HAP-1 (cell line): ENCODE results near the gene MEGF10.
"Not testable (repeated sequence)": the region's sequence is repeated elsewhere in the genome, so short reads cannot be mapped to it uniquely, and the experiment has no call there.

ENCODE experiments used
- DNase-seq, 2 experiments: peaks; one replicate each; pipeline ENCODE4 v3.0.0-alpha.2; 2016 to 2020; ENCODE audit warnings: low spot score in 2 of 2
- H3K27me3 ChIP-seq: fragments of 250-450 bp; sonication (Bioruptor Pico); 2 replicates; pipeline ENCODE4 v1.5.1; 2020; ENCODE audit warnings: low read depth, mild to moderate bottlenecking, moderate library complexity
- H3K36me3 ChIP-seq: fragments of 250-450 bp; sonication (Bioruptor Pico); replicated peaks from 2 replicates; pipeline ENCODE4 v1.5.1; 2020; ENCODE audit warnings: mild to moderate bottlenecking
- H3K4me1 ChIP-seq: fragments of 250-450 bp; sonication (Bioruptor Pico); 2 replicates; pipeline ENCODE4 v1.5.1; 2020; ENCODE audit warnings: mild to moderate bottlenecking
- H3K4me3 ChIP-seq: fragments of 250-450 bp; sonication (Bioruptor Pico); 2 replicates; pipeline ENCODE4 v1.5.1; 2020; ENCODE audit warnings: mild to moderate bottlenecking, moderate library complexity
- H3K9me3 ChIP-seq: fragments of 250-450 bp; sonication (Bioruptor Pico); 2 replicates; pipeline ENCODE4 v1.5.1; 2020; ENCODE audit warnings: mild to moderate bottlenecking, moderate library complexity
- in situ Hi-C: fragments of 300-500 bp; cut with MboI; formaldehyde crosslinking; loops from 3 replicates; pipeline ENCODE4 v1.14.3; 2020; ENCODE audit warnings: low sequenced_read_pairs, inconsistent platforms, mixed read lengths

Gene MEGF10

DNA sequence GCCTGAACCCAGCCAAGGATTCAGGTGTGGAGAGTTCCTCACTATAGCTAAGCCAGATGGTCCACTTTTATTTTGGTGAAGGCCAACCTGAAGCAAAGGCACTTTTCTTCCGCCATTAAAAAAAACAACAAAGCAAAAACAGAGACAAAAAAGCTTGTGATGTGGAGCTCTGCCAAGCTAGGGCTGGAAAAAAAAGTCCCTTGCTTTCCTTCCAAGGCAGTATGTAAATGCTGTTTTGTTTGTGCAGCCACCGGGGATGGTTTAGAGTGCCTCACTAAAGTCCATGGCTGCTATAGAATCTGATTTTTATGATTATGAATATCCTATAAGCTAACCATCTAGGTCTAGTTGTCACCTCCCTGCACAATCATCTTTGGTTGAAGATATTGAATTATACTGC, 14.9 kb downstream of the MEGF10 start:
- DNase-seq, result no peak
- H3K27me3 ChIP-seq, result no peaks in the 10 kb centered on the region
- H3K36me3 ChIP-seq, result no peaks in the 10 kb centered on the region
- H3K9me3 ChIP-seq, result no peaks in the 10 kb centered on the region
- in situ Hi-C loops, result no loop called here
- H3K4me1 ChIP-seq, result no peaks in the 10 kb centered on the region
- no peak overlapping the region for H3K4me3 ChIP-seq

DNA sequence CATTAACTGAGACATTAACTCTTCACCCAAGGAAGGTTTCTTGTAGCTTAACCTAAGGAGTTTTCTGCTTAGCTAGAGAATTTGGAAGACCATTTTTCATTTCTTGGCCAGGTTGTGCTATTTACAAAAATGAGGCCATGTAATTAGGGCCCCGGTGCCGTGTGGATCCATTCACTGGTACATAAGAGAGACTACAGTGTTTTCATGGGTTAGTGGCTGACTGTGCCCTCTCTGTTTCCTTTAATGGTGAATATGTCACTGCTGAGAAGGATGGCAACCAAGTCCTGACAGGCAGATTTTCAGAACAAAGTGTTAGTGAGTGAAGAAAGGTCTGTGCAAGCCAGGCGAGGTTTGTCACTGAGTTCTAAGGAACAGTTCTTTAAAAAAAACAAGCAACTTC, 15.4 kb downstream of the MEGF10 start:
- no peak for DNase-seq
- H3K27me3 ChIP-seq, result no peaks in the 10 kb centered on the region
- H3K4me3 ChIP-seq, result no peak overlapping the region
- in situ Hi-C loops, result no loop called here
- no peaks in the 10 kb centered on the region for H3K36me3 ChIP-seq
- H3K4me1 ChIP-seq, result no peaks in the 10 kb centered on the region
- H3K9me3 ChIP-seq, result no peaks in the 10 kb centered on the region

DNA sequence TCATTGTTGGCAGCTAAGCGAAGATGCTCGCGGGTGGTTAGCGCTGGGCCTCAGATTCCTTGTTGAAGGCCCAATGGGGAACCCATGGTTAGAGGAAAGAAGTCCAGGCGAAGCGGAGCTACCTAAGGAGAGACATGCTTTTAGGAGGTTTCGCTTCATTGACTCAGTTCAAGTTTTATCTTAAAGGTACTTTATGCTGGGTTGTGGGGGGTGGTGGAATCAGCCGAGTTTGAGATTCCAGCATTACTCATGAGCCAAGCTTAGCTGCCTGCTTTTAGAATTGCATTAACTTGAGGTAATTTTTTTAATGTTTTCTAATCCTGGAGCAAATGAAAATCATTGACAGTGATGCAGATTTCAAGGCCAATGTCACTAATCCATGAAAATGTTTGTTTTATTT, 16.1 kb downstream of the MEGF10 start:
- in situ Hi-C loops, result no loop called here
- H3K9me3 ChIP-seq, result no peaks in the 10 kb centered on the region

DNA sequence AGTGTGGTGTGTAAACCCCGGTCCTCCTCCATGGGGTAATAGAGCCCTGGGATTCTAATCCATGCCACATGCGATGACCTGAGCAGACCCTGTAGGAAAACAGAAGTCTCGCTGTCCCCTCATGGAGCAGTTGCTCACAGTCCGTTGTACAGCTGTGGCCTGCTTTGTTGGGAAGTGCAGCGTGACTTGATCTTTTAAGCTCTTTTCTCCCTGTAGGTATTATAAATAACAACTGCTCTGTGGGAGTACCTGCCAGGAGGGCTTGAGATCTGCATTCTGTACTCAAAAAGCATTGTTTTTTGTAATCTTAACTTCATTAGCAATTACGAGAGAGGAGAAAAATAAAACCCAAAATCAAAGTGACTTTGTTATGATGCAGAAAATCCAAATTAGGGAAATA, 17.3 kb downstream of the MEGF10 start:
- Histone ChIP-seq H3K4me1 (no peaks in the 10 kb centered on the region), H3K36me3 (no peaks in the 10 kb centered on the region), H3K27me3 (peaks cover 5% of the 10 kb centered on the region; the same call in 1 of the 2 replicates), H3K4me3 (no peak overlapping the region), H3K9me3 (no peaks in the 10 kb centered on the region)
- no peak for DNase-seq
- in situ Hi-C loops, result no loop called here

More for the DNA sequence above, 16.1 kb downstream of the MEGF10 start:
- H3K27me3 ChIP-seq, result peaks cover 2% of the 10 kb centered on the region; the same call in 1 of the 2 replicates
- H3K4me1 ChIP-seq, result no peaks in the 10 kb centered on the region
- no peak overlapping the region for H3K4me3 ChIP-seq
- no peak for DNase-seq
- H3K36me3 ChIP-seq, result no peaks in the 10 kb centered on the region

DNA sequence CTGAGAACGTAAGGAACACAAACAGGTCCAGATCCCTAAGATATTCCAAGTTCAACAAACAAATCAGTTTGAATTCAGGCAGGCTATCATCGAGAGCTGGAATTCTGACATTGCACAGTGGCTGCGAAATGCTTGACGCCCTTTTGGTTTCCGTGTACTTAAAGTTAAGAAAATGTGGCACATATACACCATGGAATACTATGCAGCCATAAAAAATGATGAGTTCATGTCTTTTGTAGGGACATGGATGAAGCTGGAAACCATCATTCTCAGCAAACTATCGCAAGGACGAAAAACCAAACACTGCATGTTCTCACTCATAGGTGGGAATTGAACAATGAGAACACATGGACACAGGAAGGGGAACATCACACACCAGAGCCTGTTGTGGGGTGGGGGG, 17.7 kb downstream of the MEGF10 start:
- H3K27me3 ChIP-seq, DNase-seq, in situ Hi-C loops, H3K36me3 ChIP-seq, H3K9me3 ChIP-seq, H3K4me3 ChIP-seq, H3K4me1 ChIP-seq: not testable (repeated sequence)

DNA sequence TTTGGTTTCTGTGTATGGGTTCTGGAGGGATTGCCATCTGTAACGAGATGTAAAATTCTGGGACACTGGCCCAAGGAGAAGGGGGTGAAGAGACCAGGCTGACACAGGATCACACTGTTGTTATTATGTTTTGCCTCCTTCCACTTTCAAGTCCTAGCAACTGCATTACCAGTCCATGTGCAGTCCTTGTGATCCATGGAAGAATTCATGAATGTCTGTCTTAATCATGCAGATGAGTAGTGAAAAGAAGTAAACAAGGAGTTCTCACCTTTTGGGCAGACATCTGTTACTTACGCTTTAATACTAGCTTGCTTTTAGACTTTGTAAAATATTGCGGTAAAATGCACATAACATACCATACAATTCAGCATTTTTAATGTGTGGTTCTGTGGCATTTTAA, 18.3 kb downstream of the MEGF10 start:
- no peak overlapping the region for H3K4me3 ChIP-seq
- no peak for DNase-seq
- in situ Hi-C loops, result no loop called here

DNA sequence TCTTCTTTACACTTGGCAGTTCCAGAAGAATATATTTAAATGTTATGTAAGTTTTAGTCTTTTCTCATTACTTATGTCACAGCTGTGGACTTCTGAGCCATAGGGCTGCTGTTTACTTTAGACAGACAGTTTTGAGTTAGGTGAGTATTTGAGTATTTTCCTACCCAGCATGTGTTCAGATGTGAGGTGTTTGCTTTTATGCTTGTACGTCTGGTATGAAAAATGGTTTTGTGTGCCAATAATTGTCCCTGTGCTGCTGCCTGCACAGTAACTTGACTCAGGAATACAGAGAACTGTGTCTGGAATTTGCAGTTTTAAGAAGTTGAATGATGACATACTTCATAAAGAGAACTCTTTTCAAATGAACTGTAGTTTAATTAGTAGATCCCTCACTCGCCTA, 20.8 kb downstream of the MEGF10 start:
- Histone ChIP-seq H3K9me3 (no peaks in the 10 kb centered on the region), H3K36me3 (no peaks in the 10 kb centered on the region), H3K4me1 (no peaks in the 10 kb centered on the region), H3K4me3 (no peak overlapping the region), H3K27me3 (peaks cover 14% of the 10 kb centered on the region; the same call in 1 of the 2 replicates)
- in situ Hi-C loops, result loop anchor here (10.0 kb wide), 1 partner anchor 657 kb away; no protein-coding TSS in a partner anchor
- no peak for DNase-seq

More for the DNA sequence above, 18.3 kb downstream of the MEGF10 start:
- H3K9me3 ChIP-seq, result no peaks in the 10 kb centered on the region
- H3K36me3 ChIP-seq, result no peaks in the 10 kb centered on the region
- H3K4me1 ChIP-seq, result no peaks in the 10 kb centered on the region
- H3K27me3 ChIP-seq, result peaks cover 7% of the 10 kb centered on the region; the same call in 1 of the 2 replicates

DNA sequence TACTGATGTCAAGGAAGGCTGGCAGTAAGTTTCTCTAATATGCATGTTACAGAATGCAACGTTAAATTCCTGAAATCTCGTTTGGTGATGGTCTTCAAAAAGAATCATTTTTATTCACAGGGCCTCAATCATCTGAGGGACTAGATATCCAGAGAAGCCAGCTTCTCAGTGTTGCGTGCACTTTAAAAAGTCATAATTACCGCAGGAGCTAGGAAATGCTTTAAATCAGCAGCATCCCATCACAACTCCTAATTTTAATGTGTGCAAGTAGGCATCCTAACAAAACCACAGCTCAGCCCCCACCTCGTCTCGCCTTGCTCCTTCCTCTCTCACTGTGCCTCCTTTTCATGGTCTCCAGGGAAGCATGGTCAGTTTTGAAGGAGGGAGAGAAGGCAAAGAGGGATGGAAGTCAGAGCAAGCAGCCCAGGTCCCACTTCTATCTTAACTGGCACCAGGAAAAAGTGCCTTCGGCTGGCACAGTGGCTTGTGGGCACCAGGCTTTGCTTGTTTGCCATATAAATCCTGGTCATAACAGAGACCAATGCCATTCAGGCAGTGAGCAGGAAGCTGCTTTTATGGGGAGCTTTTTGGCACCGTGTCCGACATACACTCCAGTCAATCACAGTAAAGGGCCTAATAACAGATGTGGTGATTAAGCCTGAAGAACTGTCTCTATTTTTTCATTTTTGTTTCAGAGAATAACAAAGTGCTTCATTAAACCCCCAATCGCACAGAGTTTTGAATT, 21.4 kb downstream of the MEGF10 start:
- Histone ChIP-seq H3K27me3 (peaks cover 14% of the 10 kb centered on the region; the same call in 1 of the 2 replicates), H3K36me3 (no peaks in the 10 kb centered on the region), H3K4me1 (no peaks in the 10 kb centered on the region), H3K4me3 (no peak overlapping the region), H3K9me3 (no peaks in the 10 kb centered on the region)
- DNase-seq, result no peak
- in situ Hi-C loops, result loop anchor here (10.0 kb wide), 1 partner anchor 657 kb away; no protein-coding TSS in a partner anchor

DNA sequence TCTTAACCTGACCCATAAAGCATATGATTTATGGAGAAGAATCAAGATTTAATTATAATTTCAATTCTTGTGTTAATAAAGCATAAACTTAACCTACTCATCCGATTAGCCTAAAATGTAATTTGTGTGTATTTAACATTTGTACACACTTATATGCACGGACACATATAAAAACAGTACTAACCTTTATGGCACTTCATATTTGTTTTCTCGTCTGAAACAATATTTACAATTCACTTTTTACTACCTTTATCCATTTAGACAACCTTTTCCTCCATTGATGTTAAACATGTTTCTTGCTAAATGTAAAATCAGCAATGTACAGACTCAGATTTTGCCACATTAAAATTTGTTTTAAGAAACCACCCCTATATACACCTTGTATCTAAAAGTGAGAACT, 22.8 kb downstream of the MEGF10 start:
- no peaks in the 10 kb centered on the region; the same call in 1 of the 2 replicates for H3K9me3 ChIP-seq
- H3K36me3 ChIP-seq, result no peaks in the 10 kb centered on the region
- in situ Hi-C loops, result loop anchor here (10.0 kb wide), 1 partner anchor 659 kb away; no protein-coding TSS in a partner anchor
- H3K27me3 ChIP-seq, result peaks cover 14% of the 10 kb centered on the region; the same call in 1 of the 2 replicates
- H3K4me3 ChIP-seq, result no peak overlapping the region
- no peaks in the 10 kb centered on the region for H3K4me1 ChIP-seq
- DNase-seq, result no peak

DNA sequence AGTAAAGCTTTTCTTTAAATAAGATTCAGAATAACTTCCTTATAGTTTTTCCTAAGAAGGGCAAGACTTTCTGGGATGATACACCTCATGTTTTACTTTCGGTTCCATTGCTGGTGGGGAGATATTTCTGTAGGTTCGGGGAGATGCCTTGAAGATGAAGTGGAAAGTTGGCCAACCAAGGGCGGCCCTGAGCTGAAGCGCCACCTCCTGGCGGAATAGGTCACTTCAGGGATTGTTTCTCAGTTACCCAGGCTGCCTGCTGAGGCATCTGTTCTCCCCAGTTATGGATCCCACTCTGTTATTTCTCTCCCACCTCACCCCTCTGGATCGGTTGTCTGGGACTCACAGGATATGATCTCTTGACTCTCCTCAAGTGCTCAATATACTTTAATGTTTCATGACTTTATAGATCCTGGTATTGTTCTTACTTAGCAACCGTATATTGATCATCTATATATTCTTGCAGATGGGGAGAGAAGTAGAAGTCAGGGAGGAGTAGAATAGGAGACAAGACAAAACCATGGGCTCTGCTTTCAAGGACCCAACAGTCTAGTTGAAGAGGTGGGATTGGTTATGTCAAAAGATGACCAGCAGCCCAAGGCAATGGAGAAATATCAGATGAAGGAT, 23.4 kb downstream of the MEGF10 start:
- in situ Hi-C loops, result loop anchor here (10.0 kb wide), 1 partner anchor 659 kb away; no protein-coding TSS in a partner anchor
- no peak overlapping the region for H3K4me3 ChIP-seq
- peak; percentile 20 to 77 for DNase-seq
- H3K27me3 ChIP-seq, result peaks cover 14% of the 10 kb centered on the region; the same call in 1 of the 2 replicates
- no peaks in the 10 kb centered on the region for H3K4me1 ChIP-seq
- no peaks in the 10 kb centered on the region for H3K36me3 ChIP-seq
- H3K9me3 ChIP-seq, result no peaks in the 10 kb centered on the region; the same call in 1 of the 2 replicates

DNA sequence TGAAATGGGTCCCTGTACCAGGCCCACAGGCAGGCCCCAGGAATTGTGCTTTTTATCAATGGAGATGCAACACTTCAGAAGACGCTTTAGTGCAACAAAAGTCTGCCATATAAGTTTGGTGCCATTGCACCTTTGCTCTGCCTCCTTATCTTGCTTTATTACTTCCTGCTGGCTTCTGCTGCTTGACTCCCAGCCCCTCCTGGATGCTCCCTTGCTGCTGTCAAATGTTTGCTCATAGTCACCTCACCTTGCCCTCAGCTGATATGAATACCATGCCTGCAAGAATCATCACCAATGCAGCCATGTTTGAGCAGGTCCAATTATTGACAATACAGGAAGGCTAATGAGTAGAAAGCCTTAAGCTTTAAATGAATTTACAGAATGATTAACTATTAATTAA, 25.4 kb downstream of the MEGF10 start:
- no peaks in the 10 kb centered on the region for H3K36me3 ChIP-seq
- H3K4me1 ChIP-seq, result no peaks in the 10 kb centered on the region
- H3K4me3 ChIP-seq, result no peak overlapping the region
- no peak for DNase-seq
- H3K27me3 ChIP-seq, result peaks cover 14% of the 10 kb centered on the region; the same call in 1 of the 2 replicates
- H3K9me3 ChIP-seq, result no peaks in the 10 kb centered on the region; the same call in 1 of the 2 replicates
- in situ Hi-C loops, result loop anchor here (10.0 kb wide), 1 partner anchor 661 kb away; no protein-coding TSS in a partner anchor

DNA sequence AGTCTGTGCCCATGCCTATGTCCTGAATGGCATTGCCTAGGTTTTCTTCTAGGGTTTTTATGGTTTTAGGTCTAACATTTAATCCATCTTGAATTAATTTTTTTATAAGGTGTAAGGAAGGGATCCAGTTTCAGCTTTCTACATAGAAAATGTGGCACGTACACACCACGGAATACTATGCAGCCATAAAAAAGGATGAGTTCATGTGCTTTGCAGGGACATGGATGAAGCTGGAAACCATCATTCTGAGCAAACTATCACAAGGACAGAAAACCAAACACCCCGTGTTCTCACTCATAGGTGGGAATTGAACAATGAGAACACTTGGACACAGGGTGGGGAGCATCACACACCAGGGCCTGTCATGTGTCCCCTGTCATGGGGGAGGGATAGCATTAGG, 26.8 kb downstream of the MEGF10 start:
- not testable (repeated sequence) for H3K27me3 ChIP-seq, H3K4me1 ChIP-seq, H3K36me3 ChIP-seq, H3K4me3 ChIP-seq, DNase-seq, H3K9me3 ChIP-seq
- in situ Hi-C loops, result loop anchor here (10.0 kb wide), 1 partner anchor 663 kb away; no protein-coding TSS in a partner anchor

DNA sequence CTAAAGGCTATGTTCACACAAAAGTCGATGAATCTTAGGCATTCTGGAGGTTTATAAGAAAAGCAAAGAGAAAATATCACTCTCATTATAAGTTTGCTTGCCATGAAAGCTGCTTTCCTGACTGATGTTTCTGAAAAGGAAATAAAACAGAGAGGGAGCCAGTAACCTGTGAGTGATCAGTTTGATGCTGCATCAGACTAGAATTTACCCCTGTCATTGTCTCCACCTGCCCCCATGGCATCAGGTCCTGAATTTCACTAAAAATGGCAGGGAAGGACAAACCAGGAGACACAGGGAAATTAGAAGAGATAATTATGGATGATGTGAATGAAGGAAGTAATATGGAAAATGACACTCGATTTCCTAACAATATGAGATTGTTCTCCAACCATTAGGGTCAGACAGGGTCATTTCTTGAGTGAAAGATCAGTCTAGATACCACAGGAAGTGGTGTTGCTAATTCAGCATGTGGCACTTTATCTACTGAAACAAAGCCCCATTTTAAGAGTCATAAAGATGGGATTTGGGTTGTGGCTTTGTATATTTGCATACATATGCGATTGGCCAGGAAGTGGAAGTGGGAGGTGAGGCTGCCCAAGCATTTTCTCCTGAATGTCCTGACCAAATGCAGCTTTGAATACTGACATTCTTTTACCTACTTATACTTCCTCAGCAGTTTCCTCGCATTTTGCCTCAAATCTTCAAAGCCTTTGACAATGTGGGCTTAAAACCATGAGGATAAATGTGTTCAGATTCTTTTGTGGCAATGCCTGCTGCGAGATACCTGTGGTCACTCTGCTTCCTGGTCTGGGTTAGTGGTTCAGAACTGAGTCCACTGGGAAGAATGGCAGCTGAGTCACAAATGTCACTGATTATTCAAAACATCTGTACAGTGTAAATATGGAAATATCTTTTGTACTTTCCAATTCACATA, 29.7 kb downstream of the MEGF10 start:
- Histone ChIP-seq H3K36me3 (no peaks in the 10 kb centered on the region), H3K27me3 (no peaks in the 10 kb centered on the region), H3K4me1 (no peaks in the 10 kb centered on the region), H3K4me3 (no peak overlapping the region), H3K9me3 (no peaks in the 10 kb centered on the region; the same call in 1 of the 2 replicates)
- no peak for DNase-seq
- in situ Hi-C loops, result no loop called here
